Measurements from ENCODE around the gene IFNA4.
A peak's percentile ranks its signal among the peaks of the same experiment; 100 is the strongest.

Gene IFNA4

GRCh38 chr9:21165516-21165915, 21.9 kb downstream of the IFNA4 start:
- DNase-seq, result no peak

GRCh38 chr9:21160178-21160577, 27.2 kb downstream of the IFNA4 start:
- DNase-seq, result no peak

GRCh38 chr9:21155501-21155900, 31.9 kb downstream of the IFNA4 start:
- DNase-seq, result no peak

GRCh38 chr9:21154018-21154608, 33.3 kb downstream of the IFNA4 start:
- DNase-seq, result peak; percentile 37

- no peak for DNase-seq
Observed at GRCh38 chr9:21153336-21154017, 33.9 kb downstream of the IFNA4 start.

DNA sequence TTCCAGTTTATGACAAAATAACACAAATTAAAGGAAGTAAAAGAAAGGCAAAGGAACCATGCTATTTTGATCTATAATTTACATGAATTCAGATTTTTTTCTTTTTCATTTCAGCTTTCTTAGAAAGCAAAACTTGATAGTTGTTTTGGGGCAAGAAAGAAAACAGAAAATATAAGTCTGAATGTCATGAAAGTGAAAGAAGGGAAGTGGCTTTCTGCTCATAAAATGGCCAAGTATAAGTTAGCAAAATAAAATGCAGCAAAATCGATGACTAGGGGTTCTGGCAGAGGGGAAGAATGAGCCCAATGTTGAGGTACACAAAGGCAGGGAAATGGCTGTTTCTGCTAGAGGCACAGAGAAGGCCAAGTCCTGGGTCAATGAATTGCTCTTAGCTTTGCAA, 42.8 kb downstream of the IFNA4 start:
- no peak for DNase-seq

GRCh38 chr9:21141427-21141882, 45.9 kb downstream of the IFNA4 start, which contains the start of gene IFNW1:
IFNW1 (minus strand) TSS chr9:21141832; CDS start chr9:21141570, 262 bp downstream.
- DNase-seq, result no peak

DNA sequence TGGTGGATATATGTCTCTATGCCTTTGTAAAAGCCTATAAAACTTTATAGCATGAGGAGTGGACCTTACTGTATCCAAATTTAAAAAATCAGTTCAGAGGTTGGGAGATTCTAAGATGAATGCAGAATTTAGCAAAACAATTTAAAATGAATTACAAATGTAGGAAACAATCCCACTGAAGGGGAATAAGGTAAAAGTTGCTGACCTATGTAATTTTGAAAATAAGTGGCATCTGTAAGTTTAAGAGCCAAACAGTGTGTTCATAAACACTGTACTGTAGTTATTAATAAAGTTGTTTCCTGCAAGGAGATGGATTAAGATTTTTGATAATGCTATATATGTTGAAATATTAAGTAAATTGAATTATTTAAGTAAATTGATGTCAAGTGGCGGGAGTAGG, 50.4 kb downstream of the IFNA4 start:
- DNase-seq, result no peak

All from midbrain (tissue), 1 donor.